Activated CD4-positive, alpha-beta T cell treated with anti-CD3 and anti-CD28 coated beads, Interleukin-2, Interleukin-4, amounts not matched to agents 100 ng/mL and 50 ng/mL, durations not matched to agents 16 hours and 8 hours (primary cell): ENCODE results near the gene SKIL.

Experiments used
- DNase-seq: peaks from one replicate; pipeline ENCODE4 v3.0.0-alpha.2; 2020; ENCODE audit warnings: low spot score

Gene SKIL

DNA sequence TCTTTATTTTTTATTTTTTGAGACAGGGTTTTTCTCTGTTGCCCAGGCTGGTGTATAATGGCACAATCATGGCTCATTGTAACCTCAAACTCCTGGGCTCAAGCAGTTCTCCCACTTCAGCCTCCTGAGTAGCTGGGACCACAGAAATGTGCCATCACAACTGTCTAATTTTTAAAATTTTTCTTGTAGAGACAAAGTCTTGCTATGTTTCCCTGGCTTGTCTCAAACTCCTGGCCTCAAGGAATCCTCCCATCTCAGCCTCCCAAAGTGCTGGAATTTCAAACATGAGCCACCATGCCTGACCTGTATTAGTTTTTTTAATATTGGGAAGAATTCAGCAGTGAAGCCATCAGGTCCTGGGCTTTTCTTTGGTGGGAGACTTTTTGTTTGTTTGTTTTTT, 47.6 kb downstream of the SKIL start:
- no peak for DNase-seq

- DNase-seq = no peak
These were observed 53.0 kb downstream of the SKIL start for GRCh38 chr3:170410428-170411029.

DNA sequence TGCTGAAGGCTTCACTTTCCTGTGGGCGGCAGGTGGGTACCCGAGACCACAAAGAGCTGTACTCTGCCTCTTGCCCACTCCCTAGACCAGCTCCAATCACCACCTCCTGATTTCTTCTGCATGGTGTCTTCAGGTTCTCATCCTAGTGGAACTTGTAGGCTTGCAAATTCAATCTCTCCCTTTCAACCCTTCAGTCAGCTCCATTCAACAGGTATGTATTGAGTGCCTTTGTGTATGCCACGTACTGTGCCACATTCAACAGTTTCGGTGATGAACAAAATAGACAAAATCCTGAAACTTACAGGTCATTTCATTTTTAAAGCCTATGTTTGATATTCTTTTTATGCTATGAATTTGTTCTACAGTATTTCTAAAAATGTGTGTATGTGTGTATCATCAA, 55.8 kb downstream of the SKIL start:
- no peak for DNase-seq

DNA sequence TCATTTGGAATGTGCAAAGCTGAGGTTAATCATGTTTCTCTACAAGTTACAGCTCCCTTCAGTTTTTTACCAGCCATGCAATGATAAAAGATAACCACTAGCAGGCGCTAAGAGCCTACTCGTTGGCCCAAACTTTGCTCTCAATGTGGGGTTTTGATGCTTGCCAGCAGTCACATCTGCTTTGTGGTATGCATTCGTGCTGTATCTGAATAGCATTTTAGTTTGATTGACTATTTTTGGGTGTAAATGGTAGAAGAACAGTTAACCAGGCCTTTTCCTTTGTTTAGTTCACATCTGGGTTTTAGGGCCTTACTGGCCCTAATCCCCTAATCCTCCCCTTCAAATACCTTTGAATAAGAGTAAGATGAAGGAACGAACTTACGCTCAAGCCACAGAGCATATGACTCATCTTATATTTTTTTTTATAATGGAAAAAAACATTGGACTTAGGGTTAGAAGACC, 56.7 kb downstream of the SKIL start:
- DNase-seq = peak; percentile 64

DNA sequence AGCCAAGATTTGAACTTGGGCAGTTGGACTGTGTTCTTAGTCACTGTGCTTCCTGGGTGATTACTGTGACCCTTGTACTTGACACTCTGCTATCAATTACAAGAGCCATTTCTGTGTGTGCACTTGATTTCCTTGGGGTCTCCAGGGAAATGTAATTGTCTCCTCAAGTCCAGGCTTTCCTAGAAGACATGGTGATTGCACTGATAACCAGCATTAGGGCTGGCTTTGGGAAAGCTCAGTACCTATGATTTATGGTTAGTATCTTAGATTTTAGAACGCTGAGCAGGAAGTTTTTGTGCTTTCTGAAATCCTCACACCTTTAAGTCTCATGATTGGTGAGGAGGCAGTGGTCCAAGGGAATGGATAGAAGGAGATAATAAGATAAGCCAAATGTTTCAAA, 59.6 kb downstream of the SKIL start:
- no peak for DNase-seq

GRCh38 chr3:170418422-170419398, 61.2 kb downstream of the SKIL start, which contains the start of gene CLDN11:
TSS of gene CLDN11 (plus strand) at chr3:170418868. CDS start at chr3:170419067, 199 bp downstream.
- DNase-seq = no peak

DNA sequence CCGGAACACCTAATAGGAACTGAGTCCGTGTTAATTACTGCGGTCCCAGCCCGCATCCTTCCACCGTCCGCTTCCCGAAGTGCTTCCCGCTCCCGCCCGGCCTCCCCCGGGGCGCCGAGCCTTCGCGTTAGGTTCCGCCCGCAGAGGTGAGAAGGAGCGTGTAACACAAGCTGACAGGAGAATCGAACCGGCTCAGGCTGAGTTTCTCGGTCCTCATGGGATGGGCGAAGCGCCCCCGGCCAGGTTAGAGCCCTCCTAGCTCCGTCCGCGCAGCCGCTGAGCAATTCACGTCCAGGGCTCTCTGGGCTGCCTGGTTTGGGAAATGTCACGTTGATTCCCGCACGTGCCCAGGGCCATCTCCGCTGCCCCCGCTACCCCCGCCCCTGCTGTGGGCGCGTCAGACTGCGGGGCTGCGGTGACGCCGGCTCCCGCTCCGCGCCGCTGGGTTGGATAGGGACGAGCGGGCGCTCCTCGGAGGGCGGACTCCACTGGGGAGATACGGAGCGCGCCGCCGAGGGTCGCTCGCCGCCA, 62.1 kb downstream of the SKIL start:
- DNase-seq = no peak

DNA sequence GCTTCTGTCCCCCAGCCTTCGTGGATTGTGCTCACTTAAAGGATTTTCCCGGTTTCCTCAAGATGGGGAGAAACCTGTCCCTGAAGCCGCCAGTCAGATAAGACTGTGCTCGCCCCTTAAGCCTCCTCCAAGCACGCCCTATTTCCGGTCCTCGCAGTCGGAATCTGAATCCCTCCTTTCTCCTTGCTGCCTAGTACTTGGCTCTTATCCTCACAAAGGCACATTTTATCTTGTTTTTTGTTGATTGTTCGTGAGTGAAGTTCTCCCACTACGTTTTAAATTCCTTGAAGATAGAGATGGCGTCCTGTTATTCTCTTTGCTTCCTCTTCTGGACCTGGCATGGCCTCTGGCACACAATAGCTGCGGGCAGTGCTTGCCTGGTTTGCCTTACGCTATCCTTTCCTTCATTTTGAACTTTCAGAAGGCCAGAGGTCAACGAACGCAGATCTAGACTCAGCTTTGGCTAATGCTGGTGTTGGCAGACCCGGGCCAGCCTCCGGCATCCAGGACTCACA, 62.8 kb downstream of the SKIL start:
- DNase-seq = no peak

DNA sequence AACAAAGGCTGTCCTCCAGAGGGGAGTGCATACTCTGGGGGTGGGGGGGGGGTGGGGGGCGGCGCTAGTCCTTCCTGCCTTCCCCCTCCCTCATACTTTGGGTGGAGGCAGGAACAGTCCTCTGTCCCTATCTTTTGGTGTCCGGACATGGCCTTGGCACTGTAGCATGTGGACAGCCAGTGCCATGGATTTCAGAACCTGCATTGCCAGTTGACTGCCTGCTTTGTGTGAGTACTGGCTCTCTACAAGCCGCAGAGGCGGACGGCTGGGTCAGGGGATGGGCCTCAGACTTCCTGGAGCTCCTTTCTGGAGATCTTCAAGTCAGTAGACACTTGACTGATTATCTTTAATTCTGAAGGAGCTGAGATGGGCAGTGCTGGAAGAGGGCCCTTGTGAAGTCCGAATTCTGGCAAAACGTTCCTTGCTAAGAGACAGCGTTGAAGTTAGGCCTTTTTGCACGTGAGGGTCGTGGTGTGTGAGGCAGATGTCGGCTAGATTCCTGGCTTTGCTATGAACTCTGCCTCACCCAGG, 63.7 kb downstream of the SKIL start:
- DNase-seq = no peak

- DNase-seq = no peak
These were observed 64.2 kb downstream of the SKIL start for GRCh38 chr3:170421758-170422157.

GRCh38 chr3:170423001-170423615, 65.6 kb downstream of the SKIL start:
- DNase-seq = no peak

DNA sequence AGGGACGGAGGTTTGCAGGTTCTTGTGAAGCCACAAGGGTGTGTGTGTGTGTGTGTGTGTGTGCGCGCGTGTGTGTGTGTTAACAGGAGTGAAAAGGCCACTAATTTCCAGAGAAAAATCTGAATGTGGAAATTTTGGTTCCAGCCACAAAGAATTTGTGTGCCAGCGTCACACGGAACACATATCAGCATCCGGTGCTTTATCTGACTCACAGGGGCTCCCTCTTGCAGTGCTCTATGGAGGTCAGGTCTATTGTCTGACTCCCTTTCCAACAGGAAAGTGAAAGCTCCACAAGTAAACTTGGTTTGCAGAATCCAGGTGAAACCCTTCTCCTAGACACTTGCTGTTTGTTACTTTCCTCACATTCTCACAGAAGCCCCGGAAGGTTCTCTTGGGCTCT, 67.4 kb downstream of the SKIL start:
- DNase-seq = no peak

DNA sequence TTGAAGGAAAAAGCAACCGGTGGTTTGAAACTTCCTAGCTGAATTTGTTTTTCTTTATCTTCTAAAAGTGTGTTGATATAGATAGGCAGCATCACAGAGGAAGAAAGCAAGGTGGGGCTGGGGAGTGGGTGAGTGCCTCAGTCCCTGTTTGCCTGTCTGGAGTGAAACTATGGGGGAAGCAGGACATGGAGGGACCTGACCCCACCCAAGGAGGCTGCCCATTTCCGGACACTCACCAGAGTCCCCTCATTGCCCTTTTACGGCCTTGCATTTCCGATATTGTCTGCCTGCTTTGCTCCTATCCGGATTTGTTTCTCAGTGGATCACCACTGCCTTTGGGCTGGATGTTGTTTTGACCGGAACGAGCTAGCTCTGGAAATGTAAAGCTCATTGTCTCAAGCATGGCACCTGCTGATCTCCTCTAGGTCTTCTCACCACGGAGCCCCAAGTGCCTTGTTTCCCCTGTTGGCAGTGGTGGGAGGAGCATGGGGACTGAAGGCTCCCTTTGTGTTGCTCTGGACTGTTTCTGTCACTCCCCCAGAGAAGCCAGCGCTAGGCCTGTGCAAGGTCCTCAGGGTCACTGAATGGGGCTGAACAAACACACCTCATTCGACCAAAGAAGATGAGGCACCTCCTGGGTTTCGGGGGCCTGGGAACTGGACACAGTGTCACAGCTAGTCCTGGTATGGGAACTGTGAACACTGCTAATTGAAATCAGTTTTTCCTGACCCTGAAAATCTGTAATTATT, 68.2 kb downstream of the SKIL start:
- no peak for DNase-seq

DNA sequence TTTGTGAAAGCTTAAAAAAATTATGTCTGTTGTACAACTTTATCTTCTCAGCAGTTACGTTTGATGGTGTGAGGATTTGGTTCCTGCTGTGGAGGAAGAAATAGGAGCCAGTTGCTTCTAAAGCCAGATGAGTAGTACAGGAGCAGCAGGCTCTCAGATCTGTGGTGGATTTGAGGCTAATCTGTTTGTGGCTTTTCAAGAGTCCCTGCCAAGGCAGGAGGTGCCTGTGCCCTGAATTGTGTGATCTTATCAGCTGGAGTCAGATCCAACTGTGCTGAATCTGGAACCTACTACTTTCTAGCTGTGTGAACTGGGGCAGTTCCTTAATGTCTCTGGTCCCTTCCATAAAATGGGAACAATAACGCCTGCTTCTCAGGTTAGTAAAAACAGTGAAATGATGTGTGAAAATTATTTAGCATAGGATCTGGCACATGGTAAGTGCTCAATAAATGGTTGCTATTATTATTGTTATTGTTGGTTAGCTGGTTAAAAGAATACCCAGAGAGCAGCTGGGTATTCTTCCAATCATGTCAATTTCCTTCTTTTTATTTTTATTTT, 68.8 kb downstream of the SKIL start:
- no peak for DNase-seq

DNA sequence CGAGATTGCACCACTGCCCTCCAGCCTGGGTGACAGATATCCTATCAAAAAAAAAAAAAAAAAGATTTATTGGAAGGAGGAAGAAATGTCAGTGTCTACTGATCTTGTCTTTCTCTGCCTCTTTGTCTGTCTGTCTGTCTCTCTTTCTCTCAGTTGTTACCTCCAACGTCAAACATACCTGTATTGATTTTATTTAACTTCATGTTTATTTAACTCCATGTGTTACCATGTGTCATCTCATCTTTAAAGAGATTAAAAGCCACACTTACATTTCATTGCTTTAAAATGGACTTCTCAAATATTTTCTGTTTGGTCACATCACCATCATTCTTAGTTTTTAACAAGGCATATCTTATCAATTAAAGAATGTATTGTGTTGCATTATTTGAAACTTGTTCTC, 70.6 kb downstream of the SKIL start:
- DNase-seq = no peak

DNA sequence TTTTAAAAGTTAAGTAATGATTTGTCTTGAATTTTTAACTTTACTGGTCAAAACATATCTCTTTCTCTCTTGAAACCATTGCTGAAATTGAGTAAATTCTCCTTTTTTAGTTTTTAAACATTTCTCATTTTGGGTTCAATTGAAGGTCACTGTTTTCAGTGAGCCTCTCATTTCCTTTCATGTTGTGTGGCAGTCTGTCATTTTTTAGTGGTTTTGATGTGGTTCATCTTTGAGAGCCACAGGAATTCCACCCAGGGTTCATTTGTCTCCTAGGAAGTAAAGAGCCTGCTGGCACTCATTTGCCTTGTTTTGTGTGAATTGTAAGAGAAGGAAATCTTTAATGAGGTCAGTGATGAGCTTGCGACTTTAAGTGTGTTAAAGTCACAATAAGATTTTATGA, 71.5 kb downstream of the SKIL start:
- DNase-seq = no peak

DNA sequence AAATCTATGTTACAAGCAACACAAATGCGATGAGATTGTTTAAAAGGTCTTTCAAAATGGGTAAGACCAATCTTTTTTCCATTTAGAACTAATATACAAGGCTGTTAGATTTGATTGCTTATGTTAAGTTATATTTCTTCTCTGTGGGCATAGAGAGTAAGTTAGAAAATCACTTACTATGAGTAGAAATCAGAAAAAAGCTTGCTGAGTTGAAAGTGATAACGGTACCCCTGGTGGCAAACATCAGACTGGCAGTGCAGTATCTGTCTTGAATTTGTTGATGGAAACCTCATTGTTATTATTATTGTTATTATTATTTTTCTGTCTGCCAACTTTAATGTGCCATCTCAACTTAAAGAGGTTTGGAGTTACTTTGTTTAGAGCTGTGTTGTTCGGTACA, 73.5 kb downstream of the SKIL start:
- DNase-seq = no peak

DNA sequence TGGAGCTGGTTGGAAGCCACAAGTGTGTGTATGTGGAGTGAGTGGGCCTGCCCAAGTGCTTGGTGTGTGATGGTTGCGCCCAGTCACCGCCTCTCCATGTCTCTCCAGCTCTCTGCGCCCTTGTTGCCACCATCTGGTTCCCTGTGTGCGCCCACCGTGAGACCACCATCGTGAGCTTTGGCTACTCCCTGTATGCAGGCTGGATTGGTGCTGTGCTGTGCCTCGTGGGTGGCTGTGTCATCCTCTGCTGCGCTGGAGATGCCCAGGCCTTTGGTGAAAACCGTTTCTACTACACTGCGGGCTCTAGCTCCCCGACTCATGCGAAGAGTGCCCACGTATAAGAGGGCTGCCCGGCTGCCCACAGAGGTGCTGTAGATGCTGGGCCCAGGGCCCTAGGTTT, 74.9 kb downstream of the SKIL start:
- no peak for DNase-seq

DNA sequence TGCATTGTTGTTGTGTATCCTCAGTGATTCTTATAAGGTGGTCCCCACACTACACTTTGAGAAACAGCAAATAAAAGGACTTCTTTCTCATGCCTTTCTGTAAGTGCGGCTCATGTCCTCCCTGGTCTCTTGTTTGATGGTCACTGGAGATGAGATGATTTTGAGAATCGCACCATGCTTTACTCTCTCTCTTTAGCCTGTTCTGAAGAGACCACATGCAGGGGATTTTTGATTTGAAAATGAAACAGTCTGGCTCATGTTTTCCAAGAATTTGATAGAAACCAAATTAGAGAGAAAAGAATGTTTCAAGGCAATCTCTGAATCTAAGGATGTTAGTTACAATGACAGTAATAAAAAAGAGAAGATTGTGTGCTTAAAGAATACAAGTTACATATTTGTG, 79.2 kb downstream of the SKIL start:
- DNase-seq = no peak

DNA sequence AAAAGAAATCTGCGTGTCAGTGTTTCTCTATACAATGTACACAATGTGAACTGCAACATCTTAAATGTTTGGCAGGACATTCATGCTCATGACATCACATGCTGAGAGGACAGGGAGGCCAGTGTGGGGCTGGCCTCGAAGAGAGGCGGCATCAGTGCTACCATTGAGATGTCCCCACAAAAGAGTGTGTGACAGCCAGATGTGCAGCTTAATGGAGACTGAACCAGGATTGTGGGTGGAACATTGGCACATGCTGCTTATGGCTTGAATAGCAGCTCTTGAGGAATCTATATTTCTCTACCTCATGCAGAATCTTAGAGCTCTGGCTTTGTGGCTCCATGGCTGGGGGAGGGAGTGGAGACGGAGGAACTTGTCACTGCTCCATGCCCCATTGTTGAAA, 79.7 kb downstream of the SKIL start:
- no peak for DNase-seq
